ENCODE measurements around the gene CTNNA3.

Gene CTNNA3

DNA sequence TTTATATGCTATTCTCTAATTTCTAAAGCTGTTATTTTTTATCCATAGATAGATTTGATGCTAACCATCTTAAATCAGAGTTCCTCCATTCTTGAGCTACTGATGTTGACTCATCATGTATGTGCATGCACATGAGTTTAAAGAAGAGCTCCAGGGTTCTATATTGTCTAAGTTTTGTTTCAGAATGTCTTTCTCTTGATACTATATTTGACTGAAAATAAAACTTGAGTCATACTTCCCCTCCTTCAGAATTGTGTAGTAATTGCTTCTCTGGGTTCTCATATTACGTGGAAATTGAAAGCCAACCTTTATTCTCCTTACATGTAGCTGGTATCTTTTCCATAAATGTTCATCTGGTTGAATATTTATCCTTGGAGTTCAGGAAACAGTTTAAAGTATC lies 680.8 kb downstream of the CTNNA3 start:
- DNase-seq (ENCODE audit: low read depth in 2 of 2): no peak

DNA sequence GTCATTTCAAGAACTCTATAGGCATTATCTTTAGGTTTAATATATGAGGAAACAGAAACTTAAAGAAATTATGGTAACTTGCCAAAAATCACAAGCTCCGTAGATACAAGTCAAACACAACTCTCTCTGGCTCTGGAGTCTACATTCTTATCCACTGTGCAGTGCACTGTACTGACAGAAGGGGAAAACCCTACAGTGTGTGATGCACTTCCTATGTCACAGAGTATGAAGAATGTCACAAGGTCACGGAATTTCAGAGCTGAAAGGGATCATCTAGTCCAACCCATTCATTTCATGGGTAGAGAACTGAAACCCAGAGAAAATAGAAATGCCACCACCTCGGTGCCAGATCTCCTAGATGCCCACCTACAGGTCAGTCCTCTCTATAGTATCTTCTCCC lies 684.0 kb downstream of the CTNNA3 start:
- DNase-seq (ENCODE audit: low read depth in 2 of 2): no peak

DNA sequence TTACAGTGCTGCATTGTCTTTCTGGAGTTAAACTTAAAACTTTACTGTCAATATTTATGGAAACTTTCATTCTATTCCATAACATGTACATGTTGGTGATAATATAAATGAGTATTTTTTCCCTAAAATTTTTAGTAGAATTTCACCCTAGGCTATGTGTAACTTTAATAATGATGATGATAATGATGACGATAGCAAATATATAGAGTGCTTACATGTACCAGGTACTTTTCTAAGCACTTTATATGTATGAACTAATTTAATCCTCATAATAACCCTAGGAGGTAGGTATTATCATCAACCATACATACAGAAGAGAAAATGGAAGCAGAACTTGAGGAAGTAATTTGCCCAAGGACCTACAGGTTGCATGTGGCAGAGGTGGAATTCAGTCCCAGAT lies 684.5 kb downstream of the CTNNA3 start:
- DNase-seq (ENCODE audit: low read depth in 2 of 2): no peak

DNA sequence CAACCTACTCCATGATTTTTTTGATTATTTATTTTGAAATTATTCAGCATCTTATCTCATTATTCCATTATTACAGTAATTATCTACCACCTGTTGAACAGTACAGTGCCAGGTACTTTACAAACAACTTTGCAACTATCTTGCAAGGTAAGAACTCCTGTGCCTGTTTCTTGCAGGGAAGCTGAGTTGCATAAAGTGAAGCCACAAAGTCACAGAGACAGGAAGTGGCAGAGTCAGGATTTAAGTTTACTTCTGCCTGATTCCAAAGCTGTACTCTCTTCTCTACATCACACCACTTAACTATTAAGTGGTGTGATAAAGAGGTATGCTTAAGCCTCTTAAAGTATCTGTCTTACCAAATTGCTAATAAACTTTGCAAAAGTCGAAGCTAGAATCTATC lies 690.0 kb downstream of the CTNNA3 start:
- no peak for DNase-seq (ENCODE audit: low read depth in 2 of 2)

DNA sequence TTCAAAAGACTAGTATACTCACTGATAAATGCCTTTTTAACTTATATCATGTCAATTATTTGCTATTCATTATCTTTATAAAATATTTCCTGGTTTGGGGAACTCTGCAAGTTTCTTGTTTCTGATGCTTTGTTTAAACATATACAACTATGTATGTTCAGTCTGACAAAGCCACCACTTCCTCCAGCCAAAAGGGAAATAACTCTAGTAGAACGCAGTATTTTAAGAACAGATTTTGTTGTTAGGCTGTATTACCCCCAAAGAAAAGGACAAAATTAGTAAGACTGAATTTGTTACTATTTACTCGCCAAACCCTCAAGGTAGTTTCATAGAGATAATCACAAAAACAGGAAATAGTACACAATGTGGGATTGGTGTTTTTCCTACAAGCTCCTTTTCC lies 691.3 kb downstream of the CTNNA3 start:
- DNase-seq (ENCODE audit: low read depth in 2 of 2): no peak

DNA sequence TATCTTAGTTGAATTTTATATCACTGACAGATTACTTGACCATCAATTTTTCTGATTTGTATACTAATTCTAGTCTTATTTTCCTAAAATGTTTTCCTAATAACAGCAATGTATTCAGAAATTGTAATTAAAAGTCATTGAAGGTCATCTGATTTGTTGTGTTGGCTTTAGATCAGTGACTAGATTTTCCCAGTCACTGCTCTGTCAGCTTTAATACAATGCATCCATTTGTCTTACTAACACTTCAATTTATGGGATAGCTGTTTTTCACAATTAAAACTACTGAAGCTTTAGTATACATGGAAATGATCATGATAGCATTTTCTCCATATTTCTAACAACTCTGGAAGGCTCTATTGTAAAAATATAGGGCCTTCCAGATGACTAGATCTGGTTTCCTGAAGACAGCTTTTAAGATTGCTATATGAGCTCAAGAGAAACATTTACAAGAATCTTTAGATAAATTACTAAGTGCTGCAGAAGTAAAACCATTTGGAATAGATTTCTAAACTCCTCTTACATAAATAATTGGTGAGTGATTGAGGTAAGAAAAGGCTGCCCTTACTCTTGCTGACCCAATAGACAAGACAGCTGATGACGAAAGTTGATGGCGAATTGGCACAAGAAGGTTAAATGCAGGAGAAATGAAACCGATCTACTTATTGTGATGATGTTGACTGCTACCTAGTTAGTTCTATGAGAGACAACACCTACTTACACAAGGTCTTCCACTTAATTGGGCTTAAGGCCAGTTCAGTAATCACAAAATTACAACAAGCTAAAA lies 696.0 kb downstream of the CTNNA3 start:
- no peak for DNase-seq (ENCODE audit: low read depth in 2 of 2)

DNA sequence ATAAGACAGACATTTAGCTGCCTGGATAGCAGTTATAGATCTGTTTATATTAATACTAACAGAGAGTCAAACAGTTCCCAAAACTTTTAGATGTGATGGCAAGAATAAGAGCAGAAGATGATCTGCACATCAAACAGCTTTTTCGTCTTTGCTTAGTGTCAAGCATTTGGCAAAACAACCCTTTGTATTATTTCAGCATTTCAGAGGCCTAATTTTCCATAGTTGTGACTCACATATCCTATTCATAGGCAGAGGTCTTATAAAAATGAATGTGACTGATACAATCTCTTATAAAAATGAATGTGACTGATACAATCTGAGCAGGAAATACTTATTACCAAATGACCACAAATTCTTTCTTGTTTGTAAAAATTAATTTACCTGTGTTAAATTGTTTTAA lies 699.0 kb downstream of the CTNNA3 start:
- no peak for DNase-seq (ENCODE audit: low read depth in 2 of 2)

DNA sequence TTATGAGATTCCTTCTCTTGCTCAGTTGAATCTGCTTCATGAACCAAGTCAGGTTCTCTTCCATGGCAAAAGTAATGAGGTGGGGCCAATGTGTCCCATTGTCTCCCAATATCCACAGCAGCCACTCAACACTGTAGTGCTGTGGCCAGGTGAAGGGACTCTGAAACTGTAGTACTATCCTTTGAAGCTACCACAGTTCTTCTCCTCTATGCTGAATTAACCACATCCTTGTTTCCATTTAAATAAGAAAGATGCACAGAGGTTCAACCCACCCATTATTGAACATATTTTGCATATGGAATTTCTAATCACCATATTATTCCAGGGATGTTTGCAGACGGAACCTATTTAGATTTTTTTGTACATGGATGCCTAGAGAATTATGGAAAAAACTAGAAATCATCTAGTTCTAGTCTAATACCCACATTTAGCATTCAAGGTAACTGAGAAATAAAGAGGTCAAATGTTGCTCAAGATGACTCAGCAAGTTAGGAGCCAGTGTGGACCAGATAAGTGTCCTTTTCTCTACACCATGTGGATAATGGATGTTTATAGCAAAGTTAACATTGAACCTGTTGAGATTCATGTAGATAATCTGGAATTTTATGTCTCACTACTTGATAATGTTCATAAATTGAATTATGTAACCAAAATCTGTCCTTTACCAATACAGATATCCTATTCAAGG lies 705.7 kb downstream of the CTNNA3 start:
- DNase-seq (ENCODE audit: low read depth in 2 of 2): no peak

DNA sequence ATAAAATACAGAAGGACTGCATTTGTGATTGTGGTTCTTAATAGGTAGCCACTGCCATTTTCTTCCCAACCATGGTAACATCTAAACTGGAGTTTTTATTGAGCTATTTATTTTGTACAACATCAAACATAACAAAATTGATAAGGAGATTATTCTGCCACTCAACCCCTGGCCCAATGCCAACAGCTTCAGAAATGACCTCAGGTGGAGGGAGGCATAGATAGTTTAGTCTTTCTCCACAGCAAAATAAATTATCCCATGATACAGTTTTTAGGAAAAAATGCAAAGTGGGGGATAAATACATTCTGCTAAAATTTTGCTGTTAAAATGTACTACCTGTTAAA lies 712.5 kb downstream of the CTNNA3 start:
- DNase-seq (ENCODE audit: low read depth in 2 of 2): no peak

DNA sequence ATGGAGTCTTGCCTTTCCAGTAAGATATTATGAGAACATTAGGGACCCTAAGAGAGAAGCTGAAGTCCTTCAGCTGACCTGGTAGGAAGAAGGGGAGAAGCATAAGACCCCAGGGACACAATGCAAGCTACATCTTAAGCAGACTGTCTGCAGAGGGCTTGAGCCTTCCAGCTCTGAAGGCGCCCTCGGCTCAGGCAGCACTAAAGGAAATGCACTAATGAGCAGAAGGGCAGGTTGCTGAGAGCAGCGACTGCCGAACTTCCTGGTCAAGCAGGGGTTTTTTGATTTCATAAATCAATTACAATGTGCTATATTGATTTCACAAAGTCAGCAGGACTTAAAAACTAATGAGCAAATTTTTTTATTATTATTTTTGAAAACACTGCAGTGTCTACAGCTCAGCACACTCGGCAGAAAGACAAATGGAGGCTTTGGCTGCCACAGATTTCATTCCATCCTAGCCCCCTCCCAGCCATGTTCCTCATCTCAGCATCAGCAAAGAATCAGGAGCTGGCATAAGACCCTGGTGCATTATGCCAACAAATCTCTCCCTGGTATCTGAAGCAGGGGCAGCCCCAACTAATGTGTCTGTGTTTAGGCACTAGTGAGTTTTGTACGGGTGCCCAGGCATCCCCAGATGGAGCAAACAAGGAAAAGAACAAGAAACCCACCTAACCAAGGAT lies 713.1 kb downstream of the CTNNA3 start:
- no peak for DNase-seq (ENCODE audit: low read depth in 2 of 2)

DNA sequence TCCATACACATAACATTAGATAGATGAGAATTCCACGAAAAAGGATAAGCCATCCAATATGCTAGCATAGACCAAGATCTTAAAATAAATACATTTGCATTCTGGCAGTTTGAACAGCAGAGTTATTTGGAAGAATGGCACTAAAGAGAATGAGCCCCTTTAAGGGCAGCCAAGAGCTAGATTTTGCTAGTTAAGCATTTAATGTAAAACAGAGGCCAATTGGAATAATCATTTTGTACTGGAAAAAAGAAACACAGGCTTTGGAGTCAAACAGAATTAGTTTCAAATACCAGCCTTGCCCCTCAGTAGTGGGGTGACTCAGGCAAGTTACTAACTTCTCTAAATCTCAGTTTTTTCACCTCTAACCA lies 714.0 kb downstream of the CTNNA3 start:
- no peak for DNase-seq (ENCODE audit: low read depth in 2 of 2)

DNA sequence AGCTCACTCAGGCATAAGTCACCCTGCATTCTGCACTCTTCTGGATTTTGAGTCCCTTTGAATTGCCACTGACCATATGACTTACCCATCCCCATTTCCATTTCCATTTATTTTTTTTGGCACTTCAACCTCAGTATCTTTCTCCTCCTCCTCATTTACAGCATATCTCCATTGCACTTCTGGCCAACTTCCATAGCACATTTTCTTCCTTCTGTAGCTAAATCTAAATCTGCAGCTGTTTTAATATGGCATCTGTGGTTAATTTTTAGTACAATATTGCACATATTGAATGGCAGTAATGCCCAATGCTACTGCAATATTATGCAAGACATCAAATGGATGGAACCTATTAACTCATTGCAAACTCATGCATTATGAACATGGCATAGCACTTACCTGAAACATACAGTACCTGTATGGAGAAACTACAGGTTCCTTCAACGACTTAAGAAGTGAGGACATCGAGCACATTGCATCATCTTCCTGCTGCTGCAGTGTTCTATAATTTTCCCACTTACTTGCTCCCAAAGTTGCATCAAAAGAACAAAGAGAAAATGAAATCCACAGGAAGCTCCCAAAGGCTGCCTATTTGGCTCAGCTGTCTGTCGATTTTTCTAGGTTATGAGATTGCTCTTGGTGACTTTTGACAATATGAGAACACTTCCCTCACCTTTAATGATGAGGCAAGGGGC lies 714.5 kb downstream of the CTNNA3 start:
- DNase-seq (ENCODE audit: low read depth in 2 of 2): no peak

DNA sequence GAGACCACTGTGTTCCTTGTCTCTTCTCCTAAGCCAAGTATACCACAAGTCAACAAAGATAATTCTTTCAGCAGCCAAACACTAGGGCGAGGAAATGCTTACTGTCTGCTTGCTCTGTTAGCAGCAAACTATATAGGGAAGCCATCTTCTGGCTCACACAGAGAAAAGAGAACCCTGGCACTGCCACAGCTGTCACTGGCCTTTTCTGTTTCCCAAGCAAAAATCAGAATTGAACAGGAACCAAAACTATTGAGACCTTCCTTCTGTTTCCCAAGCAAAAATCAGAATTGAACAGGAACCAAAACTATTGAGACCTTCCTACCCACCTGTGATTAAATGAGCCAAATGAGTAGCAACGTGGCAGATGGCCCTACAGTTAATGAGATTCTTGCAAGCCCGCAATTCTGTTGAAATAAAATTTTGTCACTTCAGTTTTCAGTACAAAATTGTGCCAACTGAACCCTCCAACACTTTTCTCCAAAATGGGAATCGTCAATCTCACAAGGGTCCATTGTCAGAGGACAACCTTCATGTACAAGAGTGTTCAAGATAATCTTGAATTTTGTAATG lies 715.7 kb downstream of the CTNNA3 start:
- no peak for DNase-seq (ENCODE audit: low read depth in 2 of 2)

DNA sequence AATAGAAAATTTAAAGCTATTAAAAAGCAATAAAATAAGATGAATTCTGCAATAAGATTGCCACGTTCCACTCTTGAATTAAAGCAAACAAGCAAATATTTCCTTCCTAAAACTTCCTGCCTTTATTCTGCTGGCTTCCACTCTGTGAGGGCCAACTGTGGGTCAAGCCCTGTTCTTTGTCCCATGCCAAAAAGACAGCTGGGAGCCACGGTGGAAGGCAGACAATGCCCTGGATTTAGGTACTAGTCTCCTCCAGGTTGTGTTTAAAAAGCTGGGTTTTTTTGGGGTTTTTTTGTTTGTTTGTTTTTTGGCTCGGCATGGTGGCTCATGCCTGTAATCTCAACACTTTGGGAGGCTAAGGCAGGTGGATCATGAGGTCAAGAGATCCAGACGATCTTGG lies 731.0 kb downstream of the CTNNA3 start:
- no peak for DNase-seq (ENCODE audit: low read depth in 2 of 2)

DNA sequence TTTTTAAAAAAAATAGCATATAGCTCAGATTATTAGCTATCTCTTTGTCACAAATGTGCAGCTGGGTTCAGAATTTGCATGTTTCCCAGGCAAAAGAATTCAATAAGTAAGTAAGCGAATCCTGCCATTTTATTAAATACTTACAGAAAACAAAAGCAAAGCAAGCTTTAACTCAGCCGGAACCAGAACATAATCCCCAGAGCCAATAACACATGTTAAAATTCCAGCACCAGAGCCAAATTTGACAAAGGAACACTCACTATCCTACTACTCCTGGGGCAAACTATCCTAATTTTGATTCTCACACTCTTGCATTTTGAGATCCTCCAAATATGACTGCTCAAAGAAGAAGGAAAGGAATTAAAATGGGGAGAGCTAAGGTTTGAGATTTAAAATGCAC lies 737.5 kb downstream of the CTNNA3 start:
- DNase-seq (ENCODE audit: low read depth in 2 of 2): no peak

DNA sequence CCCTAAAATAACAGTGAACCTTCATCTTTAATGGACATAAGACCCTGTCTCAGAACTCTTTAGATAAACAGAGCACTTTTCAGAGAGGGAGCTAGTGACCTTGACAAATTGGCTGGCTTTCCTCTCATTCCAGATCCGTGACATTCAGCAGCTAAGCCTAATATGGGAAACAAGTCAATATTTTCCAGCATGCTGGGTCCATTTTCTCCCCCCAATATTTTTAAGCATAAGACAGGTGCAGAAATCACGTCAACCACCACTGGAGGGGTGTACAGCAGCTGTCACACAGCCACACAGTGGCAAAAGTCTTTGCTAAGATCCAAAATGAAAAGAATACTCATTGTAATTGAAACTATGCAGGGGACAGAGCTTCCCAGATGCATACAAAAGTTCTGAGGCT lies 744.1 kb downstream of the CTNNA3 start:
- DNase-seq (ENCODE audit: low read depth in 2 of 2): no peak

DNA sequence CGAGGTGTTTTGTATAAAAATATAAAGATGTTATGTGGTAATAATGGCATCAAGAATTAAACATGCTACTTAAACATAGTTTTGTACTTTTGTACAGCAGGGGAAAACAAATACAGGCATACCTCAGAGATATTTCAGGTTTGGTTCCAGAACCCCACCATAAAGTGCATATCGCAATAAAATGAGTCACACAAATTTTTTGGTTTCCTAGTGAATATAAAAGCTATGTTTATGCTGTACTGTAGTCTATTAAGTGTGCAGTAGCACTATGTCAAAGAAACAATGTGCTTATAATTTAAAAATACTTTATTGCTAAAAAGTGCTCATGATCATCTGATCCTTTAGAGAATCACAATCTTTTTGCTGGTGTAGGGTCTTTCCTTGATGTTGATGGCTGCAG lies 752.4 kb downstream of the CTNNA3 start:
- DNase-seq (ENCODE audit: low read depth in 2 of 2): no peak

DNA sequence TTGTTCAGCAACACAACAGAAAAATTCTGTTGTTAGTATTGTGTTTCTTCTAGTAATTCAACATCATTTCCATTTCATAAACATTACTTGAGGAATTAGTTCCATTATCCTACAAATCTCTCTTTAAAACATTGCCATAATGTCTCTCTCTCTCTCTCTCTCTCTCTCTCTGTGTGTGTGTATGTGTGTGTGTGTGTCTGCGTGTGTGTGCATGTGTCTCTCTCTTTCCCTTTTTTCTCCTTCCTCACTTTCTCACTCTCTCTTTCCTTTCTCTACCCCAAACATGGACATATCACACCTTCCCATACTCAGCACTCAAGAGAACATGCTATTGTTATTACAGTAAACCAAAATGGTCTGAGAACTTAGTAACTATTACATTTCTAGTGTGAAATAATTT lies 753.6 kb downstream of the CTNNA3 start:
- DNase-seq (ENCODE audit: low read depth in 2 of 2): no peak

DNA sequence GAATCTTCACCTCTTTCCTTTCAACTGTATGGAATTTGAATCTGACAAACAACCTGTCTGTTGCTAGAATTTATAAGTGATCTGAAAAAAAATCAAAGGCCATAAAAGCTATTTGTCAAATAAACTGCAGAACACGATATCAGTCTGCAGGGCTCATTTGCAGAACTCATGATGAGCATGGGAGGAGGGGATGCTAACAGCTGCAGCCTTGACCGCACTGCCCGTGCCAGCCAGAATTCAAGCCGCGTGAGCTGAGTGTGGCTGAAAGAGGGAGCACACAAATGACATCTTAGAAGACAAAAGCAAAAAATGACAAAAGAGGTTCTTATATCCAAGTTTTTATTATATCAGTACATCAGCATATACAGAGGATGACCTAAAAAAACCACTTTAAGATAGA lies 754.5 kb downstream of the CTNNA3 start:
- DNase-seq (ENCODE audit: low read depth in 2 of 2): no peak

DNA sequence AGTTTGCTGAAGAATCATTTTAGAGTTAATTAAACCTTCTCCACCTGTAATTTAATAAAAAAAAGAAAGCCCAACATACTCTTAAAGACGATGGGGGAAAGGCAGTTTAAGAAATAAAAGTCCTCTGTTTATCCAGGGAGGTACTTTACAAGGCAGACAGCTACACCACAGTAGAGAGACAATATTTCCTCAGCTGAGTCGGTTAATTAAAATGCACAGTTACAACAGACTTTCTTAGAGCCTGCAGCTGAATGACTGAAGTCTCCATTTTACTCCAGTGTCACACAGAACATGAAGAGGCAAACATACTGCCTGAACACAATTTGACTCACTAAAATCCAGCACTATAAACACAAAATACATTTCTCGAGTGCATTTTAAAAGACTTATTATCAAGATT lies 755.0 kb downstream of the CTNNA3 start:
- DNase-seq (ENCODE audit: low read depth in 2 of 2): no peak

DNA sequence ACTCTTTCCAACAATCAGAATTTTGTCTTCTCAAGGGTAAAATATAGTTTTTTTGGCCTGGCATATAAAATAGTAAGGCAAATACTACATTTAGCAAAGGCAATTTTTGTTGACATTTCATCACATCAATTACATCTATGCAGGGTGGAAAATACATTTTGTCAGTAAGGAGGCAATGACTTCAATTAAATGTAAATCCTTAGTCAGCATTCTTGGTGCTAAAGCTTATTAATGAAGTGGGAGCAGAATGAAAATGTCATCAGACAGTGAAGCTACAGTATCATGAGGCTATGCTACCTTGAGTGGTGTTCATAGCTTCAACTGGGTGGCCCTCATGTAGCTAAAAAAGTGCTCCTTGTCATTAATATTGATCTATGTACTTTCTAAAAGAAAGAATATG lies 761.3 kb downstream of the CTNNA3 start:
- no peak for DNase-seq (ENCODE audit: low read depth in 2 of 2)

DNA sequence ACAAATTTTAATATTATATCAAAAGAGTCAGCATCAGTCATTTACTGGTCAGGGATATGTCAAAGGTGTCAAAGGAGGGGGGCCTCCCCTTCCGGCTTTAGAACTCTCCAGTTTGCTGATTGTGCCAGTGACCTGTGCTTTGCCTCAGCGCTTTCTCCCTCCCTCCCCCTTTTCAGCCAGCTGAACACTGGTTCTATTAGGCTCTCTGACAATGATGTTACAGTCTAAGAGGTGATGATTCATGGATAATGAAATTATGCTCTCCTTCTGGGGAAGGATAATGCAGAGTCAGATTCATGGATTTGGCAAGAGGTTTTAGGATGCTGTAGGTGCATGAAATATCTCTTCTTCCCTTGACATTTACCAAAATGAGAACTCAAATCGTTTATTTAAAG lies 764.0 kb downstream of the CTNNA3 start:
- DNase-seq (ENCODE audit: low read depth in 2 of 2): no peak
